Right atrium auricular region (tissue), 2 donors: ENCODE measurements around the gene AMER1. TPM values are rescaled to one million over a fixed set of nuclear protein-coding genes. Genes with fewer than 3 reads are reported as not detected.

Experiments used
- DNase-seq: peaks from one replicate; pipeline ENCODE4 v3.0.0-alpha.2; 2019; ENCODE audit warnings: low spot score
- H3K27ac ChIP-seq, 2 donors: fragments of 200-600 bp; sonication (generic); 1 replicate in 1 of 2; 2 replicates in 1 of 2; pipeline ENCODE4 v1.5.1; 2016 to 2019
- H3K27me3 ChIP-seq, 2 donors: fragments of 200-600 bp; sonication (generic); one replicate each; pipeline versions ENCODE4 v1.5.1 to v1.6.0; 2017 to 2019
- H3K36me3 ChIP-seq: fragments of 200-600 bp; sonication (generic); one replicate; pipeline ENCODE4 v1.5.1; 2016
- H3K4me1 ChIP-seq, 2 donors: fragments of 200-600 bp; sonication (generic); one replicate each; pipeline versions ENCODE4 v1.5.1 to v1.6.0; 2017 to 2019
- H3K4me3 ChIP-seq, 2 donors: fragments of 200-600 bp; sonication (generic); 1 replicate in 1 of 2; 2 replicates in 1 of 2; pipeline ENCODE4 v1.5.1; 2017 to 2019; ENCODE audit warnings: mild to moderate bottlenecking in 1 of 2, moderate library complexity in 1 of 2
- H3K9me3 ChIP-seq, 2 donors: fragments of 200-600 bp; sonication (generic); one replicate each; pipeline ENCODE4 v1.5.1; 2019
- CTCF ChIP-seq, 2 donors: fragments of 200-600 bp; sonication (generic); IDR thresholded peaks; one replicate each; pipeline ENCODE4 v1.5.1; 2019; ENCODE audit warnings: antibody characterized with exemption in 2 of 2
- total RNA-seq, 2 donors: library from RNA; depleted of rRNA; stranded (reverse); fragments of >200 nt; gene quantifications; one replicate each; pipeline ENCODE4 v1.1.0, GENCODE V29; 2016

The AMER1 gene
- total RNA-seq, 2 donors from 2014 or later: 3.5 to 4.1 TPM

- peak overlapping the region; percentile 83 to 91 for H3K27ac ChIP-seq
- peak in 1 of 2 donors; percentile 26 for TF ChIP-seq CTCF (IDR thresholded peaks at IDR 0.05)
- no peaks in the 10 kb centered on the region for H3K9me3 ChIP-seq
- peak overlapping the region; percentile 65 to 68 for H3K4me3 ChIP-seq
- DNase-seq: peak; percentile 95
- peaks cover 0 to 15% of the 10 kb centered on the region in 2 donors for H3K4me1 ChIP-seq
- H3K27me3 ChIP-seq: no peaks in the 10 kb centered on the region
- no peaks in the 10 kb centered on the region for H3K36me3 ChIP-seq
Observed at GRCh38 chrX:64205735-64206501, 410 bp upstream of the AMER1 start.

GRCh38 chrX:64204701-64205440 lies 637 bp downstream of the AMER1 start:
- H3K4me3 ChIP-seq: peak overlapping the region; percentile 65 to 68
- no peaks in the 10 kb centered on the region for H3K9me3 ChIP-seq
- no peak for DNase-seq
- H3K27me3 ChIP-seq: no peaks in the 10 kb centered on the region
- peak overlapping the region; percentile 83 to 91 for H3K27ac ChIP-seq
- TF ChIP-seq CTCF (IDR thresholded peaks at IDR 0.05): no peak
- no peaks in the 10 kb centered on the region for H3K36me3 ChIP-seq
- peaks cover 0 to 15% of the 10 kb centered on the region in 2 donors for H3K4me1 ChIP-seq

- Histone ChIP-seq H3K27ac (peak overlapping the region; percentile 83 to 91), H3K9me3 (no peaks in the 10 kb centered on the region), H3K4me1 (peaks cover 0 to 15% of the 10 kb centered on the region in 2 donors), H3K27me3 (no peaks in the 10 kb centered on the region), H3K4me3 (peak overlapping the region; percentile 65 to 68), H3K36me3 (no peaks in the 10 kb centered on the region)
- no peak for DNase-seq
- no peak for TF ChIP-seq CTCF (IDR thresholded peaks at IDR 0.05)
Observed at GRCh38 chrX:64204252-64204651, 1.3 kb downstream of the AMER1 start.

GRCh38 chrX:64202808-64203325 lies 2.6 kb downstream of the AMER1 start:
- peaks cover 0 to 15% of the 10 kb centered on the region in 2 donors for H3K4me1 ChIP-seq
- TF ChIP-seq CTCF (IDR thresholded peaks at IDR 0.05): no peak
- no peak for DNase-seq
- no peaks in the 10 kb centered on the region for H3K36me3 ChIP-seq
- H3K4me3 ChIP-seq: no peak overlapping the region
- H3K27ac ChIP-seq: no peak overlapping the region
- H3K27me3 ChIP-seq: no peaks in the 10 kb centered on the region
- H3K9me3 ChIP-seq: no peaks in the 10 kb centered on the region

GRCh38 chrX:64198036-64198435 lies 7.5 kb downstream of the AMER1 start:
- no peak for TF ChIP-seq CTCF (IDR thresholded peaks at IDR 0.05)
- Histone ChIP-seq H3K36me3 (no peaks in the 10 kb centered on the region), H3K4me1 (peaks cover 0 to 6% of the 10 kb centered on the region in 2 donors), H3K27me3 (no peaks in the 10 kb centered on the region), H3K4me3 (no peak overlapping the region), H3K9me3 (no peaks in the 10 kb centered on the region), H3K27ac (no peak overlapping the region)
- DNase-seq: no peak
